Left colon (tissue), 2 donors: ENCODE measurements around the gene IKBKE. TPM values are rescaled to one million over a fixed set of nuclear protein-coding genes. Genes with fewer than 3 reads are reported as not detected.
A peak's percentile ranks its signal among the peaks of the same experiment; 100 is the strongest.

Experiments used
- ATAC-seq: fragments of 200-7000 bp; cut with Tn5 transposase; one replicate; pipeline ENCODE4 v1.9.1; 2020; ENCODE audit warnings: mild to moderate bottlenecking, moderate library complexity
- DNase-seq, 2 donors: peaks; one replicate each; pipeline ENCODE4 v3.0.0-alpha.2; 2020
- intact Hi-C, 2 donors: fragments of 100-400 bp; cut with DNase I in 1 of 2; cut with micrococcal nuclease in 1 of 2; formaldehyde crosslinking; loops; one replicate each; pipeline versions ENCODE4 v1.11.2 to v1.14.0; 2022; cut with DNase I, micrococcal nuclease
- total RNA-seq, 2 donors: library from RNA; stranded (reverse); fragmentation: NEBNext Ultra II Directional; extraction: Animal tissue kit (Norgen Biotek cat#: 25700); gene quantifications; one replicate each; pipeline ENCODE4 v1.2.1, GENCODE V29; 2021
- donor health status: DM: no; HTN: no; CAD: no.
- donor health status: DM: yes; HTN: yes; CAD: no.

IKBKE gene
- total RNA-seq, 2 donors from 2014 or later, result 18.2 to 19.8 TPM

DNA sequence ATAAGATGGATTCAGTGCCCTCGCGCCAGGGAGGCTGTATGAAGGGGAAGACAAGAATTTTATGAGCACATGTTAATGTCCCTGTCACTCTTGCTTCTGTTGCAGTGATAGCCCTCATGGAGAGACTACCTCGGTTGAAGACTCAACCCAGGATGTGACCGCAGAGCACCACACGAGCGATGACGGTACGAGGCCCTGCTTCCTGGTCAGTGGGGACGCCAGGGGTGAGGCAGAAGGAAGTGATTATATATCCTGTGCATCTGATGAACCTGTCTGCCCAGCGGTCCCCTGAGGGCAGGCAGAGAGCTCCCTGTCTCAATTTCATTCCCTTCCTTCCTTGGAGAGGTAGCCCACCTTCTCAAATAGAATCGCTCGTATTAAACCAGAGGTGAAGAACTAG lies 20.0 kb upstream of the IKBKE start:
- ATAC-seq, result no peak
- no peak for DNase-seq
- intact Hi-C loops, result no loop called here

GRCh38 chr1:206451134-206451686 lies 19.1 kb upstream of the IKBKE start:
- intact Hi-C loops, result no loop called here
- ATAC-seq, result no peak
- DNase-seq, result no peak

DNA sequence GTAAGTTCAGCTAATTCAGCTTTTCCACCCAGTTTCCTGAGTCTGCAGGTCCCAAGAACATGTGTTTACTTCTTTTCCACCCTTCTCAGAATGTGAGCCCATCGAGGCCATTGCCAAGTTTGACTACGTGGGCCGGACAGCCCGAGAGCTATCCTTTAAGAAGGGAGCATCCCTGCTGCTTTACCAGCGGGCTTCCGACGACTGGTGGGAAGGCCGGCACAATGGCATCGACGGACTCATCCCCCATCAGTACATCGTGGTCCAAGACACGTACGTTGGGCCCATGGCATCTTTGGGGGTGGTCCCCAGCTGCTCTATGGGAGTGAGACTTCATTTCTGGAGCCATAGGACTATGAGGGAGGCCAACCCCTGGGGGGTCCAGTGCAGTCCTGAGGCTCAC lies 17.2 kb upstream of the IKBKE start:
- intact Hi-C loops, result no loop called here
- no peak for ATAC-seq
- DNase-seq, result no peak

DNA sequence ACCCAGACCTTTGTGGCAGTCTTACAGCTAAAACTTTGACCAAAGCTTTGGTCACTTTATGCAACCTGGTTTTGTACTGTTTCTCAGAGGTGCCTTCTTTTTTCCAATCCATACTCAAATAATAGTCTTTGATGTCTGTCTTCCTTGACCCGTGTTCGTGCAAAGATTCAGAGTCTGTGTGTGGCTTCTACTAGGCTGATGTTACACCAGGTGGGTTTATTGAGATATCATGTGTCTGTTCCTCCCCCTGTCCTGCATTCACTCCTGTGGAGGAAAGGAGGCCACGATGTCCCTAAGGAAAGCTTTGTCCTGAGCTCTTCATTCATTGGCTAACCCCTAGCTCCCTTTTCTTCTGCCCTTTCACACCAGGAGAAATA lies 15.0 kb upstream of the IKBKE start:
- DNase-seq (no peak), ATAC-seq (no peak)
- intact Hi-C loops, result no loop called here

- ATAC-seq, result peak; percentile 23
- DNase-seq, result no peak
- intact Hi-C loops, result no loop called here
Measured at GRCh38 chr1:206455666-206456344, 14.5 kb upstream of the IKBKE start.

- no peak for ATAC-seq
- no peak for DNase-seq
- intact Hi-C loops, result no loop called here
Measured at GRCh38 chr1:206456577-206457370, 13.5 kb upstream of the IKBKE start.

GRCh38 chr1:206457408-206458120 lies 12.7 kb upstream of the IKBKE start:
- DNase-seq (no peak), ATAC-seq (no peak)
- intact Hi-C loops, result no loop called here

DNA sequence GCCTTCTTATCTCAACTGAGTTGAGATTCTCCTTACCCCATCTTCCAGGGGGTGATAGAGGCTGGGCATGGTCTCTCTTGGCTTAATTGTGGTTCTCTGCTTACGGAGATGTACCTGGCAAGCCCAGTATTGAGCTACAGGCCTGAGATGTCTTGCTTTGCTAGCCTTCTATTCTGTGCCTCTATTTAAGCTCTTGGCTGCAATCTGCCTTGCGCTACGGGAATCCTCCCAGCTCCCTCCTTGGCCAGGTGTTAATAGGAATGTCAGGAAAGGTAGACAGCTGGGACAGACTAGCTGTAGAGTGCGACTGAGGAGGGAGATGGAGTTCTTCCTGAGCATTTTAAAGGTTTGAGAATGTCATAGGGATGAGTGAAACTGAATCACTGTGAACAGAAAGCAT lies 10.6 kb upstream of the IKBKE start:
- intact Hi-C loops, result no loop called here
- DNase-seq (no peak), ATAC-seq (no peak)

DNA sequence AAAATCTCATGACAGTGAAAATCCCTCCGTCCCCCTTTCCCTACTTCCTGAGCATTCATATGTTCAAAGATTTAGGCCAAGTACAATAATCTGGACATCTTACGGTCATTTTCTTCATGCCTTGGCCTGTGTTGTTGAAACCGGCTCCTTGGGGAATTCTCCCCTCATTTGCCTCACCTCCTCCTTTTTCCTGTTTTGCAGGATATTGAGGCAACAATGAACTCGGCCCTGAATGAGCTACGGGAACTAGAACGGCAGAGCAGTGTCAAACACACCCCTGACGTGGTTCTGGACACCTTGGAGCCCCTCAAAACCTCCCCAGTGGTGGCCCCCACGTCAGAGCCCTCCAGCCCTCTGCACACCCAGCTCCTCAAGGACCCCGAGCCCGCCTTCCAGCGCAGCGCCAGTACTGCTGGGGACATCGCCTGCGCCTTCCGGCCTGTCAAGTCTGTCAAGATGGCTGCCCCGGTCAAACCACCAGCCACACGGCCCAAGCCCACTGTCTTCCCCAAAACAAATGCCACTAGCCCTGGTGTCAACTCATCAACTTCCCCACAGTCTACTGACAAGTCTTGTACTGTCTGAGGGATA lies 9.3 kb upstream of the IKBKE start:
- no peak for ATAC-seq
- DNase-seq, result no peak
- intact Hi-C loops, result no loop called here

DNA sequence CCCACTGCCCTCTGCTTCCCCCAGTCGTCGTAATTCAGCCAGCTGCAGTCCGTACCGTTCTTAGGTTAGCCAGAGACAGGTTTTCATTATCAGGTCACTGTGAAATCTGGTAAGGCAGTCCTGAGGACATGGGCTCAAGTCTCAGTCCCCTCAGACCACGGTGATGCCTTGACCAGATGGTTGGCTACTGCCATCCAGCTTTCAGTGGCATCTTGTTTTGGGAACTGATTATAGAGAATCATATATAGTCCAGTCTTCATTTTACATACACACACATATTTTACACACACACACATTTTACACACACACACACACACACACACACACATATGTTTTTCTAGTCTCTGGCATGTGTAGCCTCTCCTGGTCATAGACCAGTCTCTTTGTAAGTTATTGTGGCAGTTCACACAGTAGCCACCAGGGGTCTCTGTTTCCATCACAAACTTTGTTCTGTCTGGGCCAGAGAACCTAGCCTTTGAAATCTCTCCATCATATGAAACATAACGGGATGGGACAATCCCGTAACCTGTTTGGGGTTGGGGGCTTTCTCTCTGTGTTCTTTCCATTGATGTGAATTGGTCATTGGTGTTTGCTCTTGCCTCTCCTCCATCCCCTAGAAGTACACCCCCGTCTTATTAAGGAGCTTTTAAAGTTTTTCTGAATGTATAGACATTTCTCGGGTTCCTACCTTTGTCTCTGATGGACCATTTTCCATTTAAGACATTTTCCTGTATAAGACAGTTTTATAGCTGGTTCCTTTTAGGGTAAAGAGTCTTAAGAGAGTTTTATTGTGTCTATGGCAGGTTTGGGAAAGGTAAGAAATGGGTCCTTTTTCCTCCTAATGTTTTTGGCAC lies 8.4 kb upstream of the IKBKE start:
- intact Hi-C loops, result no loop called here
- peak; percentile 88 for ATAC-seq
- DNase-seq, result peak in 1 of 2 donors; percentile 82

DNA sequence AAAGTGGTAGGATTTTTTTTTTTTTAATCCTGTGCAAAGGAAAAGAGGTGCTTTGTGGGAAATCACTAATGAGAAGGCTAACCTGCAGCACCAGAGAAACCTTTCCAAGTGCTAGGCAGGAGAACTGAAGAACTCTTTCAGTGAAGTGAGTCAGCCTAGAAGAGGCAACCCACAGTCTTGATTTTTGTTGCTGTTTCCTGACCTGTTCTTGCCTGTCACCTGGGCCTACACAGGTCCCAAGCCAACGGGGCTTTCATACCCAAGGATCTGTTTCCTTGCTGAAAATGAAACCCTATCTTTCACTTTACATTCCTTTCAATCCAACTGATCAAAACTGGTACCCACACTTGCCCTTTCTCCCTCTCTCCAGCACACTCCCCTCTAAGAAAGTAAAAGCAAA lies 7.1 kb upstream of the IKBKE start:
- intact Hi-C loops, result no loop called here
- ATAC-seq, result no peak
- DNase-seq, result no peak

DNA sequence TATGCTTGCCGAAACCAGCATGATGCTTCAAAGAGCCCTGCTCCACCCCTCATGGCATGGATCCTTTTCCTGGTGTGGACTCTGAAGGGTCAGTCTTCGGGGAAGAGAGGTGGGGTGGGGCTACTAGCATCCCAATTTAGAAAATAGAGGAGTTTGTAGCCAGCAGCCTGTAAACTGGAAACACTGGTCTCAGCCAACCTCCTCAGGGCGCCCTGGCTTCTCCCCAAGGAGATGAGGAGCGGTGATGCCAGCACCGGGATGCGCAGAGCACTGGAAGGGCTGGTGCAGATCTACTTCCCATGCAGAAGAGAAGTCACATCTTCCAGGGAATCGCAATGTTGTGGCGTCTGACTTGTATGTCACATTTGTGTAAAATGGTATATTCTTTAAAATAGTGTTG lies 6.4 kb upstream of the IKBKE start:
- intact Hi-C loops, result no loop called here
- no peak for DNase-seq
- no peak for ATAC-seq

DNA sequence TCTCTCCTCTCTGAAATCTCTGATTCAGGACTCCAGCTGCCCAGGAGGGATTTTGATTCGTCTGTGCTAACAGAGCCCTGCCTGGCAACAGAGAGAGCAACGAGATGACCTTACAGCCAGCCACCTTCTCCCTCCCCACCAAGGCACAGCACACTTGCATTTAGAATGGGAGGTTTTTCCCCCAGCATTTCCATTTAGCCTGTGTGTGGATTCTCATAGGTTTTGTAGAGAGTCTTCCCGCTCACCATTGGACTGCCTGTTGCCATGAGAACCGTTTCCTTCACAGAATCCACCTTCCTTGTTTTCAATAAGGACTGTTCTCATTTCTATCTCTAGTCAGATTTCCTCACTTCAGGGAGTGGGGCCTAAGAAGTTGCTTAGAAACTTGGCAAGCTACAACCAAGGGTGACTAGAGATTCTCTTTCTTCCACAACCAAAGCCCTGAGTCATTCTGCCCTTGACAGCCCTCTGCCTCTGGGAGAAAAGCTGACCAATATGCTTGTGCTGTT lies 5.8 kb upstream of the IKBKE start:
- DNase-seq (no peak), ATAC-seq (no peak)
- intact Hi-C loops, result no loop called here

DNA sequence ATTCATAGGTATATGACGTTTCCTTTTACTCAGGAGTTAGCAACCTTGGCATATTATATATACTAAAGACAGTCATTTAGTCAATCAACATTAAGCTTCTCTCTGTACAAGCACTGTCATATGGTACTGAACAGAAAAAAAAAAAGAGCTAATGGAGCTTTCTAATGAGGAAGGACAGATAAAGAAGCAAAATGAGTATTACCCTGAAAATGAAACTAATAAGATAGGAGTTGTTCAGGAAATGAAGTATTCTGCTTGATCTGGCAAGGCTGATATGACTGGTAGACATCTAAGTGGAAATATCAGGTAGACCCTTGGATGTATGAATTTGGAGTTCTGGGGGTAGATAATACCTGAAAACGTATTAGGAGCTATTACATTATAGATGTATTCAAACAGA lies 4.3 kb upstream of the IKBKE start:
- ATAC-seq (no peak), DNase-seq (no peak)
- intact Hi-C loops, result no loop called here

- intact Hi-C loops, result no loop called here
- no peak for ATAC-seq
Measured at GRCh38 chr1:206466840-206467649, 3.2 kb upstream of the IKBKE start.

GRCh38 chr1:206467915-206468314 lies 2.4 kb upstream of the IKBKE start:
- intact Hi-C loops, result no loop called here
- DNase-seq (peak in 1 of 2 donors; percentile 55), ATAC-seq (no peak)

More at GRCh38 chr1:206466840-206467649, 3.2 kb upstream of the IKBKE start:
- no peak for DNase-seq

DNA sequence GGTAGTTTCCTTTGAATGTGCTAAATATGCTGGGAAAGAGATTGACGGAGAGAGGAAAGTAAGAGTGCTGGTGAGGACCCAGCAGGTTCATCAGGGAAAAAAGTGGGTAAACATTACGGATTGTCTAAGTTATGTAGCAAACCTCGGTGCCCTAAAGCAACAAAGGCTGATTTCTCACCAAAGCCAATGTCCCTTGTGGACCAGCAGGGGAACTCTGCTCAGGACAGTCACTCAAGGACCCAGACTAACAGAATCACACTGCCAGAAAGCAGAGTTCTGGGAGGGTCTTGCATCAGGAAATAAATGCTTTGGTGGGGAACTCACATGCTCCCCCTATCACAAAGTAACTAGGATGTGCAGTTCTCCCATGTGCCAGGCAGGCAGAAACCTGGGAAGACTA lies 1.7 kb upstream of the IKBKE start:
- no peak for DNase-seq
- no peak for ATAC-seq
- intact Hi-C loops, result no loop called here
